A549 (cell line): ENCODE results near the gene VSX1. TPM values are rescaled to one million over a fixed set of nuclear protein-coding genes. Genes with fewer than 3 reads are reported as not detected.

Experiments
- ATAC-seq, 2 experiments: fragments of 200-7000 bp in 1 of 2; fragments of >200 bp in 1 of 2; cut with Nextera tagmentation in 1 of 2; cut with Tn5 transposase in 1 of 2; 3 replicates each; pipeline versions ENCODE4 v1.8.0 to v1.9.1; 2018 to 2020; ENCODE audit warnings: mild to moderate bottlenecking in 1 of 2, moderate library complexity in 1 of 2
- CTCF ChIA-PET: fragments of 300-600 bp; sonication (Branson Sonifier 250); formaldehyde crosslinking; extraction: SDS; loops from one replicate; lab custom pipeline; 2021; ENCODE audit warnings: antibody characterized with exemption, inconsistent platforms; lab: Yijun Ruan, JAX
- POLR2A ChIA-PET: fragments of 350-600 bp; formaldehyde crosslinking; extraction: SDS; loops from one replicate; lab custom pipeline; 2021; ENCODE audit warnings: antibody characterized with exemption, inconsistent platforms; lab: Yijun Ruan, JAX
- DNase-seq, 2 experiments: peaks; one replicate each; pipeline versions ENCODE4 v3.0.0 to v3.0.0-alpha.2; 2011 to 2016; ENCODE audit warnings: low read depth in 1 of 2, low spot score in 1 of 2
- FAIRE-seq: peaks from 2 replicates; lab custom pipeline; 2011; peaks lifted over from hg19 to GRCh38; lab: Jason Lieb, UNC
- H3K27ac ChIP-seq, 2 experiments: fragments of >200 bp; sonication (Bioruptor Twin); formaldehyde crosslinking; 3 replicates each; pipeline ENCODE4 v1.5.1; 2016 to 2017
- H3K4me1 ChIP-seq: fragments of >200 bp; sonication (Bioruptor Twin); formaldehyde crosslinking; 3 replicates; pipeline ENCODE4 v1.6.1; 2016
- H3K4me2 ChIP-seq: fragments of >200 bp; sonication (Bioruptor Twin); formaldehyde crosslinking; 3 replicates; pipeline ENCODE4 v1.6.1; 2016
- H3K4me3 ChIP-seq: fragments of >200 bp; sonication (Bioruptor Twin); formaldehyde crosslinking; 3 replicates; pipeline ENCODE4 v1.5.1; 2016
- H3K9me3 ChIP-seq: fragments of >200 bp; sonication (Bioruptor Twin); formaldehyde crosslinking; 3 replicates; pipeline ENCODE4 v1.6.1; 2016
- CEBPB ChIP-seq, 2 experiments: fragments of >200 bp in 1 of 2; sonication (Bioruptor Twin) in 1 of 2; formaldehyde crosslinking in 1 of 2; IDR thresholded peaks; 2 replicates each; pipeline ENCODE4 v1.6.1; 2012 to 2016
- ESRRA ChIP-seq: fragments of 150-350 bp; IDR thresholded peaks from 2 replicates; pipeline ENCODE4 v1.6.1; 2014; ENCODE audit warnings: mild to moderate bottlenecking, low read length, borderline replicate concordance
- FOSB ChIP-seq: fragments of 250-450 bp; sonication (Bioruptor Pico); IDR thresholded peaks from 2 replicates; pipeline ENCODE4 v1.5.0; 2020; ENCODE audit warnings: mild to moderate bottlenecking, moderate library complexity
- GATA3 ChIP-seq: IDR thresholded peaks from 2 replicates; pipeline ENCODE4 v1.6.1; 2012; ENCODE audit warnings: borderline replicate concordance
- HEYL ChIP-seq: fragments of 250-450 bp; sonication (Bioruptor Pico); IDR thresholded peaks from 2 replicates; pipeline ENCODE4 v1.8.0; 2021; ENCODE audit warnings: mild to moderate bottlenecking, moderate library complexity
- HOXB5 ChIP-seq: fragments of 250-450 bp; sonication (Bioruptor Pico); IDR thresholded peaks from 2 replicates; pipeline ENCODE4 v1.5.0; 2020; ENCODE audit warnings: mild to moderate bottlenecking, moderate library complexity
- KDM1A ChIP-seq: fragments of 200-600 bp; sonication (generic); IDR thresholded peaks from 2 replicates; pipeline ENCODE4 v1.6.1; 2016; ENCODE audit warnings: low read depth, mild to moderate bottlenecking
- KDM5A ChIP-seq: fragments of 200-600 bp; sonication (generic); IDR thresholded peaks from 2 replicates; pipeline ENCODE4 v1.6.1; 2016; ENCODE audit warnings: antibody characterized with exemption, mild to moderate bottlenecking
- MAZ ChIP-seq: fragments of 150-350 bp; IDR thresholded peaks from 2 replicates; pipeline ENCODE4 v1.6.1; 2014; ENCODE audit warnings: antibody characterized with exemption, low read depth, low read length, borderline replicate concordance
- NR3C1 ChIP-seq: fragments of >200 bp; sonication (Bioruptor Twin); formaldehyde crosslinking; IDR thresholded peaks from 3 replicates; pipeline ENCODE4 v1.6.1; 2017
- PHF8 ChIP-seq: fragments of 200-600 bp; sonication (generic); IDR thresholded peaks from 2 replicates; pipeline ENCODE4 v1.6.1; 2016; ENCODE audit warnings: low read depth, mild to moderate bottlenecking, antibody characterized with exemption, moderate library complexity, borderline replicate concordance
- RARB ChIP-seq: fragments of 250-450 bp; sonication (Bioruptor Pico); IDR thresholded peaks from 2 replicates; pipeline ENCODE4 v1.8.0; 2021; ENCODE audit warnings: mild to moderate bottlenecking, moderate library complexity
- RCOR1 ChIP-seq: fragments of 150-350 bp; IDR thresholded peaks from 2 replicates; pipeline ENCODE4 v1.6.1; 2014; ENCODE audit warnings: antibody characterized with exemption, low read length, low read depth
- SMC3 ChIP-seq: fragments of >200 bp; sonication (Bioruptor Twin); formaldehyde crosslinking; IDR thresholded peaks from 3 replicates; pipeline ENCODE4 v1.6.1; 2018; ENCODE audit warnings: inconsistent platforms
- whole genome bisulfite sequencing: methylation state at CpG from one replicate; pipeline ENCODE4 v1.1.6; 2017; ENCODE audit errors: missing lambda C conversion rate; 5-methylcytosine and 5-hydroxymethylcytosine counted together
- polyA plus RNA-seq, 4 experiments: library from polyadenylated mRNA; depleted of rRNA in 3 of 4; stranded (reverse); fragments of >200 nt; fragmentation: RNase III in 1 of 4; extraction: RNeasy Plus Mini Kit Qiagen cat#74134 plus additional on column Dnase treatment in 1 of 4; gene quantifications; 2 replicates in 3 of 4; 3 replicates in 1 of 4; pipeline ENCODE4 v1.2.3, GENCODE V29; 2011 to 2017
- TF ChIP-seq, protein P1 (sequence below): fragments of 200-600 bp; sonication (generic); IDR thresholded peaks from 2 replicates; pipeline ENCODE4 v1.6.1; 2016; ENCODE audit warnings: antibody characterized with exemption, mild to moderate bottlenecking, moderate library complexity
- TF ChIP-seq, protein P2 (sequence below): fragments of 250-450 bp; sonication (Bioruptor Pico); IDR thresholded peaks from 2 replicates; pipeline ENCODE4 v1.5.0; 2021; ENCODE audit warnings: mild to moderate bottlenecking, moderate library complexity, borderline replicate concordance
- TF ChIP-seq, protein P3 (sequence below): fragments of 450-650 bp; IDR thresholded peaks from 2 replicates; pipeline ENCODE4 v1.6.1; 2014; ENCODE audit warnings: antibody characterized with exemption
- TF ChIP-seq, protein P4 (sequence below): fragments of >200 bp; sonication (Bioruptor Twin); formaldehyde crosslinking; IDR thresholded peaks from 3 replicates; pipeline ENCODE4 v1.6.1; 2016
- TF ChIP-seq, protein P5 (sequence below): fragments of >200 bp; sonication (Bioruptor Twin); formaldehyde crosslinking; IDR thresholded peaks from 2 replicates; pipeline ENCODE4 v1.6.1; 2016

Gene VSX1
- polyA plus RNA-seq, 2 of the 4 experiments (the other 2 are of a cell fraction) = 0.77 to 2.9 TPM

DNA sequence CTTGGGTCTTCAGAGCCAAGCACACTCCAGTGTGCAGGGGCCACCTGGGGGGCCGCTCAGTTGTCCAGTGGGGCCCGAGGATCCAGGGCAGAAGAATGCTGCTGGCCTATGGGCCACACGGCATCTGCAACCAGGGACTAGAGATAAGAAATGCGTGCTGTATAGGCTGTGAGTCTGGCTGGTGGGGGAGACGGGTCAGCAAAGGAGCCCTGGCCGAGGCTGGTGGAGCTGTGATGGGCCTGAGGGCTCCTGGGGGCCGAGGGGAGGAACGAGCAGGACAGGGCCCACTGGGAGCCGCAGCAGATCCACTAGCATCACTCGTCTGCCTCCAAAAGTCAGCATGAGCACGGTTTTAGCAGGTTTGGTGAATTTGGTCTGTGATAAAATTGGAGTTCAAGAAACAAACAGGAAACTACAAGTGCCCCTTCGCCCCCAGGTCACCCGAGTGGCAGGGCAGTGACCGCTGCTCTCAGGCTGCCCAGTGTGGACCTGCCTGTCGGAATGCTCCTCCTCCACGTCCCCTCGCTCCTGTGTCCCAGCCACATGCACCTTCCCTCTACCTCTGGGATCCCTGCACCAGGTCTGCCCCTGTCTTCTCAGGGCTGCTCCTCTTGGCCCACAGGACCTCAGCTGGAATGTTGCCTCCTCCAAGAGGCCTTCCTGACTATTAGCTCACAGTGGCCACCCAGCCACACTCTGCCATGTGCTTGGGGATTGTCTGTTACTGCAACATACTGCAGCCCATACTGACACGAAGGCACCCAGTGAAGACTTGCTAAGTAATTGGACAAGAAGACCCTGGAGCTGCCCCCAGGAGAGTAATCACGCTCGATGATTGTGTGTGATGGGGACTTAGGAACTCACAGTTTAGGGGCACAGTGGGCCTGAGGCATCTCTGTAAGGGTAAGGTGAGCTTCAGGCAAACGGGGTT lies 34.9 kb downstream of the VSX1 start:
- H3K4me2 ChIP-seq = no peak overlapping the region
- DNase-seq (no peak), ATAC-seq (no peak), FAIRE-seq (no peak)
- no peaks in the 10 kb centered on the region for H3K9me3 ChIP-seq
- POLR2A ChIA-PET = no interaction called here
- CTCF ChIA-PET = interaction anchor here (1.4 kb wide), 1 partner anchor 13 kb away, joined by 4 read pairs; no protein-coding TSS in a partner anchor
- TF ChIP-seq MAZ (no peak), ESRRA (no peak), KDM1A (no peak), CEBPB (IDR thresholded peaks at IDR 0.05) (no peak), HEYL (CRISPR knock-in tag) (no peak), RARB (no peak), RCOR1 (no peak), PHF8 (no peak), FOSB (CRISPR knock-in tag) (no peak), GATA3 (no peak), SMC3 (no peak), NR3C1 (no peak), HOXB5 (CRISPR knock-in tag) (no peak), KDM5A (no peak)
- TF ChIP-seq, protein P1, sequence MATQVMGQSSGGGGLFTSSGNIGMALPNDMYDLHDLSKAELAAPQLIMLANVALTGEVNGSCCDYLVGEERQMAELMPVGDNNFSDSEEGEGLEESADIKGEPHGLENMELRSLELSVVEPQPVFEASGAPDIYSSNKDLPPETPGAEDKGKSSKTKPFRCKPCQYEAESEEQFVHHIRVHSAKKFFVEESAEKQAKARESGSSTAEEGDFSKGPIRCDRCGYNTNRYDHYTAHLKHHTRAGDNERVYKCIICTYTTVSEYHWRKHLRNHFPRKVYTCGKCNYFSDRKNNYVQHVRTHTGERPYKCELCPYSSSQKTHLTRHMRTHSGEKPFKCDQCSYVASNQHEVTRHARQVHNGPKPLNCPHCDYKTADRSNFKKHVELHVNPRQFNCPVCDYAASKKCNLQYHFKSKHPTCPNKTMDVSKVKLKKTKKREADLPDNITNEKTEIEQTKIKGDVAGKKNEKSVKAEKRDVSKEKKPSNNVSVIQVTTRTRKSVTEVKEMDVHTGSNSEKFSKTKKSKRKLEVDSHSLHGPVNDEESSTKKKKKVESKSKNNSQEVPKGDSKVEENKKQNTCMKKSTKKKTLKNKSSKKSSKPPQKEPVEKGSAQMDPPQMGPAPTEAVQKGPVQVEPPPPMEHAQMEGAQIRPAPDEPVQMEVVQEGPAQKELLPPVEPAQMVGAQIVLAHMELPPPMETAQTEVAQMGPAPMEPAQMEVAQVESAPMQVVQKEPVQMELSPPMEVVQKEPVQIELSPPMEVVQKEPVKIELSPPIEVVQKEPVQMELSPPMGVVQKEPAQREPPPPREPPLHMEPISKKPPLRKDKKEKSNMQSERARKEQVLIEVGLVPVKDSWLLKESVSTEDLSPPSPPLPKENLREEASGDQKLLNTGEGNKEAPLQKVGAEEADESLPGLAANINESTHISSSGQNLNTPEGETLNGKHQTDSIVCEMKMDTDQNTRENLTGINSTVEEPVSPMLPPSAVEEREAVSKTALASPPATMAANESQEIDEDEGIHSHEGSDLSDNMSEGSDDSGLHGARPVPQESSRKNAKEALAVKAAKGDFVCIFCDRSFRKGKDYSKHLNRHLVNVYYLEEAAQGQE = no peak
- TF ChIP-seq, protein P2, sequence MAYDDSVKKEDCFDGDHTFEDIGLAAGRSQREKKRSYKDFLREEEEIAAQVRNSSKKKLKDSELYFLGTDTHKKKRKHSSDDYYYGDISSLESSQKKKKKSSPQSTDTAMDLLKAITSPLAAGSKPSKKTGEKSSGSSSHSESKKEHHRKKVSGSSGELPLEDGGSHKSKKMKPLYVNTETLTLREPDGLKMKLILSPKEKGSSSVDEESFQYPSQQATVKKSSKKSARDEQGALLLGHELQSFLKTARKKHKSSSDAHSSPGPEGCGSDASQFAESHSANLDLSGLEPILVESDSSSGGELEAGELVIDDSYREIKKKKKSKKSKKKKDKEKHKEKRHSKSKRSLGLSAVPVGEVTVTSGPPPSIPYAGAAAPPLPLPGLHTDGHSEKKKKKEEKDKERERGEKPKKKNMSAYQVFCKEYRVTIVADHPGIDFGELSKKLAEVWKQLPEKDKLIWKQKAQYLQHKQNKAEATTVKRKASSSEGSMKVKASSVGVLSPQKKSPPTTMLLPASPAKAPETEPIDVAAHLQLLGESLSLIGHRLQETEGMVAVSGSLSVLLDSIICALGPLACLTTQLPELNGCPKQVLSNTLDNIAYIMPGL (CRISPR knock-in tag) = no peak
- TF ChIP-seq, protein P3, sequence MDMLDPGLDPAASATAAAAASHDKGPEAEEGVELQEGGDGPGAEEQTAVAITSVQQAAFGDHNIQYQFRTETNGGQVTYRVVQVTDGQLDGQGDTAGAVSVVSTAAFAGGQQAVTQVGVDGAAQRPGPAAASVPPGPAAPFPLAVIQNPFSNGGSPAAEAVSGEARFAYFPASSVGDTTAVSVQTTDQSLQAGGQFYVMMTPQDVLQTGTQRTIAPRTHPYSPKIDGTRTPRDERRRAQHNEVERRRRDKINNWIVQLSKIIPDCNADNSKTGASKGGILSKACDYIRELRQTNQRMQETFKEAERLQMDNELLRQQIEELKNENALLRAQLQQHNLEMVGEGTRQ = no peak
- TF ChIP-seq, protein P4, sequence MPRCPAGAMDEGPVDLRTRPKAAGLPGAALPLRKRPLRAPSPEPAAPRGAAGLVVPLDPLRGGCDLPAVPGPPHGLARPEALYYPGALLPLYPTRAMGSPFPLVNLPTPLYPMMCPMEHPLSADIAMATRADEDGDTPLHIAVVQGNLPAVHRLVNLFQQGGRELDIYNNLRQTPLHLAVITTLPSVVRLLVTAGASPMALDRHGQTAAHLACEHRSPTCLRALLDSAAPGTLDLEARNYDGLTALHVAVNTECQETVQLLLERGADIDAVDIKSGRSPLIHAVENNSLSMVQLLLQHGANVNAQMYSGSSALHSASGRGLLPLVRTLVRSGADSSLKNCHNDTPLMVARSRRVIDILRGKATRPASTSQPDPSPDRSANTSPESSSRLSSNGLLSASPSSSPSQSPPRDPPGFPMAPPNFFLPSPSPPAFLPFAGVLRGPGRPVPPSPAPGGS = no peak
- TF ChIP-seq, protein P5, sequence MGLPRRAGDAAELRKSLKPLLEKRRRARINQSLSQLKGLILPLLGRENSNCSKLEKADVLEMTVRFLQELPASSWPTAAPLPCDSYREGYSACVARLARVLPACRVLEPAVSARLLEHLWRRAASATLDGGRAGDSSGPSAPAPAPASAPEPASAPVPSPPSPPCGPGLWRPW = no peak
- 0 out of 3 replicates have a peak, but pooled peaks cover 4% of the 10 kb centered on the region for H3K4me1 ChIP-seq
- H3K27ac ChIP-seq = no peak overlapping the region
- no peak overlapping the region for H3K4me3 ChIP-seq
- 72% methylated on average over 21 of the region's 21 CpGs for WGBS
